HG02938 (cell line): ENCODE measurements around the gene CYTH3.
"Not testable (repeated sequence)": the region's sequence is repeated elsewhere in the genome, so short reads cannot be mapped to it uniquely, and the experiment has no call there.

Source experiments
- ATAC-seq: cut with Tn5 transposase; IDR thresholded peaks from one replicate; pipeline ENCODE4 v1.9.1; 2021; ENCODE audit warnings: mild to moderate bottlenecking, moderate library complexity; ENCODE audit not compliant: unreplicated experiment

CYTH3 gene

GRCh38 chr7:6283391-6284054 lies 11.1 kb upstream of the CYTH3 start:
- not testable (repeated sequence) for ATAC-seq

- no peak for ATAC-seq
Measured at GRCh38 chr7:6279937-6280336, 7.5 kb upstream of the CYTH3 start.

GRCh38 chr7:6279341-6279740 lies 6.9 kb upstream of the CYTH3 start:
- ATAC-seq, result no peak

- no peak for ATAC-seq
Measured at GRCh38 chr7:6278749-6279310, 6.4 kb upstream of the CYTH3 start.

- ATAC-seq, result no peak
Measured at GRCh38 chr7:6277476-6277875, 5.1 kb upstream of the CYTH3 start.

- ATAC-seq, result no peak
Measured at GRCh38 chr7:6276911-6277408, 4.5 kb upstream of the CYTH3 start.

- no peak for ATAC-seq
Measured at GRCh38 chr7:6274743-6275142, 2.3 kb upstream of the CYTH3 start.

GRCh38 chr7:6273917-6274630 lies 1.6 kb upstream of the CYTH3 start:
- no peak for ATAC-seq

- ATAC-seq, result no peak
Measured at GRCh38 chr7:6273380-6273837, 985 bp upstream of the CYTH3 start.

- ATAC-seq, result no peak
Measured at GRCh38 chr7:6271694-6272440, 557 bp downstream of the CYTH3 start.

- no peak for ATAC-seq
Measured at GRCh38 chr7:6271060-6271658, 1.3 kb downstream of the CYTH3 start.

- ATAC-seq, result no peak
Measured at GRCh38 chr7:6269527-6269926, 2.9 kb downstream of the CYTH3 start.

- no peak for ATAC-seq
Measured at GRCh38 chr7:6268907-6269306, 3.5 kb downstream of the CYTH3 start.

- no peak for ATAC-seq
Measured at GRCh38 chr7:6268023-6268900, 4.2 kb downstream of the CYTH3 start.

GRCh38 chr7:6266699-6267098 lies 5.7 kb downstream of the CYTH3 start:
- ATAC-seq, result no peak

GRCh38 chr7:6262221-6262620 lies 10.2 kb downstream of the CYTH3 start:
- no peak for ATAC-seq

- ATAC-seq, result no peak
Measured at GRCh38 chr7:6261699-6262098, 10.7 kb downstream of the CYTH3 start.

GRCh38 chr7:6260291-6261187 lies 11.9 kb downstream of the CYTH3 start:
- ATAC-seq, result no peak

- no peak for ATAC-seq
Measured at GRCh38 chr7:6259257-6259656, 13.2 kb downstream of the CYTH3 start.
